ENCODE measurements around the gene EP400.
A peak's percentile ranks its signal among the peaks of the same experiment; 100 is the strongest.
"Not testable (repeated sequence)": the region's sequence is repeated elsewhere in the genome, so short reads cannot be mapped to it uniquely, and the experiment has no call there.

EP400 gene

GRCh38 chr12:132071830-132072384, 122.2 kb downstream of the EP400 start:
- Histone ChIP-seq H3K4me1 (ENCODE audit: control insufficient read depth, insufficient read depth, low read length) (no peaks in the 10 kb centered on the region), H3K36me3 (ENCODE audit: control insufficient read depth in 2 of 2, insufficient read depth in 2 of 2, low read length in 2 of 2) (peaks cover 38 to 58% of the 10 kb centered on the region in 2 donors)

GRCh38 chr12:132074216-132074615, 124.5 kb downstream of the EP400 start:
- Histone ChIP-seq H3K9me3 (ENCODE audit: control insufficient read depth in 2 of 2, low read length in 2 of 2) (no peaks in the 10 kb centered on the region), H3K4me1 (ENCODE audit: control insufficient read depth, insufficient read depth, low read length) (peaks cover 20% of the 10 kb centered on the region), H3K36me3 (ENCODE audit: control insufficient read depth in 2 of 2, insufficient read depth in 2 of 2, low read length in 2 of 2) (peaks cover 28 to 49% of the 10 kb centered on the region in 2 donors), H3K4me3 (ENCODE audit: low read length in 2 of 2) (no peak overlapping the region), H3K9ac (ENCODE audit: low read length in 2 of 2) (no peak overlapping the region), H3K27ac (ENCODE audit: low read length) (no peak overlapping the region), H3K27me3 (ENCODE audit: control insufficient read depth in 1 of 2, insufficient read depth in 2 of 2, low read length in 2 of 2) (no peaks in the 10 kb centered on the region)

More at GRCh38 chr12:132071830-132072384, 122.2 kb downstream of the EP400 start:
- H3K4me3 ChIP-seq (ENCODE audit: low read length in 2 of 2) = no peak overlapping the region
- no peak overlapping the region for H3K9ac ChIP-seq (ENCODE audit: low read length in 2 of 2)
- H3K27ac ChIP-seq (ENCODE audit: low read length) = no peak overlapping the region
- H3K27me3 ChIP-seq (ENCODE audit: control insufficient read depth in 1 of 2, insufficient read depth in 2 of 2, low read length in 2 of 2) = no peaks in the 10 kb centered on the region
- no peaks in the 10 kb centered on the region for H3K9me3 ChIP-seq (ENCODE audit: control insufficient read depth in 2 of 2, low read length in 2 of 2)

DNA sequence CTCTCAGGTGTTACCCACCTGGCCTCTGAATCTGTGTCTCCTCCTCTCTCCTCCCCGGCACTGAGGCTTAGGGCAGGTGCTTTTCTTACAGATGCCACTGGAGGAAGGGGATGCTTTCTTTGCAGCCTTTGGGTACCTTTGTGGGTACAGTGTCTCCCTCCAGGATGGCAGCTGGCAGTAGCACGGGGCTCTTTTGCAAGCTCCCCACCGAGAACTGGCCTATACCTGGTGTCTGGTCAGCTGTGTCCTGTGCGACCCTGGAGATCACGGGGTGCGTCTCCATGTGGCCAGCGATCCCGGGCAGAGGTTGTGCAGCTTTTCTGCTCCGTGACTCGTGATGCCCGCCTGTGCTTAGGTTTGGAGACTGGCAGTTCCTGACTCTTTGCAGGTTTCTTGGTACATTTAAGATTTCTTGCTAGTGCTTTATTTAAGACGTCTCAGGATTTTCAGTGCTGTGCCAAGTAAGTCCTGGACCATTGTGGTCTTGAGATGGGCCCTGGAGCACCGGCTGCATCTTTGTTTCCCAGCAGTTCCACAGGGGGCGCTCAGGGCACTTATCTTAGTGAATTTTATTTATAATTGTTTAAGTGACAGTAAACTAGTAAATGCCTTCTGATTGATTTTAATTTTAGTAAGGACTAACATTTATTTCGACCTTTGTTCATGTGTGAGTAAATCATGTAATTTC, 125.4 kb downstream of the EP400 start:
- Histone ChIP-seq H3K9me3 (ENCODE audit: control insufficient read depth in 2 of 2, low read length in 2 of 2) (no peaks in the 10 kb centered on the region), H3K9ac (ENCODE audit: low read length in 2 of 2) (no peak overlapping the region), H3K27me3 (ENCODE audit: control insufficient read depth in 1 of 2, insufficient read depth in 2 of 2, low read length in 2 of 2) (no peaks in the 10 kb centered on the region), H3K36me3 (ENCODE audit: control insufficient read depth in 2 of 2, insufficient read depth in 2 of 2, low read length in 2 of 2) (peaks cover 28 to 41% of the 10 kb centered on the region in 2 donors), H3K27ac (ENCODE audit: low read length) (no peak overlapping the region), H3K4me3 (ENCODE audit: low read length in 2 of 2) (no peak overlapping the region), H3K4me1 (ENCODE audit: control insufficient read depth, insufficient read depth, low read length) (peaks cover 27% of the 10 kb centered on the region)

DNA sequence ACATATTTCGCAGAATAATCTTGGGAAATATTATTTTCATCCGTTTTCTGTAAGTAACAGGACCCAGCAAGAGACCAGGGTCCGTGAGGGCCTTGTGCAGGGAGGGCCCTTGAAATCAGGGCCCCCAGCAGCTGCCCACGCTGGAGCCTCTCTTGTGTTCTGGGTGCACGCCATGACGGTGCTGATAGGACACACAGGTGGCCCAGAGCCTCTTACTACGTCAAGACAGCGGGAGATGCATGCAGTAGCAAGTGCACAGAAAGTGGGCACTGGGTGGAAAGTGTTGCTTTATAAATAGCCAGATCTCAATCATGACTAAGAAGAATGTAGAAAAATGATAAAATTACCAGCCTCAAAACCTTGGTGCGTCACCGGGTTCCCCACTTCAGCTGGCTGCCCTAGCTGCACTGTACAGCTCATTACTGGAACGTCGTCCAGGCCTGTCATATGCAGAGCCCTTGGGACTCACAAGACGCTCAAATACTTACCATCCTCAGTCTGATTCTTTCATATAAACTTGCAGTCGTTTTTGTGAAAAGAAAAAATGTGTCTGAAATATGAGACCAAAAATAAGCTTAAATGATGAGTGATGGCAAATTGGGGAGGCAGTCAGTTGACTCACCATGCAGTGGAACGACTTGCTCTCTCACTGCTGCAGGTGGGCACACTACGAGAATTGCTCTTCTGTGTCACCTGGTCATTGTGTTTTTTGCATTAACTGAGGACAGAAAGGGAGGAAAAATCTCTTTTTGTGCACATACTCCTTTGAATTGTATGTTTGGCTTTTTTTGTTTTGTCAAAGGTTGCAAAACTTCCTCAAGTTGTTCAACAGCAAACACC, 126.2 kb downstream of the EP400 start:
- peaks cover 30% of the 10 kb centered on the region for H3K4me1 ChIP-seq (ENCODE audit: control insufficient read depth, insufficient read depth, low read length)
- H3K9me3 ChIP-seq (ENCODE audit: control insufficient read depth in 2 of 2, low read length in 2 of 2) = no peaks in the 10 kb centered on the region
- H3K4me3 ChIP-seq (ENCODE audit: low read length in 2 of 2) = no peak overlapping the region
- peaks cover 24 to 38% of the 10 kb centered on the region in 2 donors for H3K36me3 ChIP-seq (ENCODE audit: control insufficient read depth in 2 of 2, insufficient read depth in 2 of 2, low read length in 2 of 2)
- H3K27ac ChIP-seq (ENCODE audit: low read length) = no peak overlapping the region
- no peak overlapping the region for H3K9ac ChIP-seq (ENCODE audit: low read length in 2 of 2)
- no peaks in the 10 kb centered on the region for H3K27me3 ChIP-seq (ENCODE audit: control insufficient read depth in 1 of 2, insufficient read depth in 2 of 2, low read length in 2 of 2)

DNA sequence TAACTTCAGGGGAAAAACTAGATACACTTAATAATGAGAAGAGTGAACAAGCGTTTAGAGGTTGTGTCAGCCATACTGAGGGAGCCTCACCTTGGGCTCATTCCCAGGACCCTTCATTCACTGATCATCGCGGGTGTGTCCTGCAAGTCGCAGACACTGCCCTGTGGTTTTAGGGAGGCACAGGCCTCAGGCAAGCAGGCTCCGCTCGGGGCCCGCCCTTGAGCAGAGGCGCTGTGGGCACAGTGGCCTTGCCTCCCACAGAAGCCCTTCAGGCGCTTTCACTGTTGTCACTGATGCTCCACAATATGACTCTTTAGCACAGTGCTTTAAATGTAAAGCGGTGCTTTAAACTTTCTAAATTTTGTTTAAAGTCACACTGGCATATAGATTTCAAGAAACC, 127.0 kb downstream of the EP400 start:
- Histone ChIP-seq H3K27me3 (ENCODE audit: control insufficient read depth in 1 of 2, insufficient read depth in 2 of 2, low read length in 2 of 2) (no peaks in the 10 kb centered on the region), H3K27ac (ENCODE audit: low read length) (no peak overlapping the region), H3K4me3 (ENCODE audit: low read length in 2 of 2) (no peak overlapping the region), H3K9me3 (ENCODE audit: control insufficient read depth in 2 of 2, low read length in 2 of 2) (no peaks in the 10 kb centered on the region), H3K9ac (ENCODE audit: low read length in 2 of 2) (no peak overlapping the region), H3K36me3 (ENCODE audit: control insufficient read depth in 2 of 2, insufficient read depth in 2 of 2, low read length in 2 of 2) (peaks cover 20 to 34% of the 10 kb centered on the region in 2 donors), H3K4me1 (ENCODE audit: control insufficient read depth, insufficient read depth, low read length) (peaks cover 30% of the 10 kb centered on the region)

DNA sequence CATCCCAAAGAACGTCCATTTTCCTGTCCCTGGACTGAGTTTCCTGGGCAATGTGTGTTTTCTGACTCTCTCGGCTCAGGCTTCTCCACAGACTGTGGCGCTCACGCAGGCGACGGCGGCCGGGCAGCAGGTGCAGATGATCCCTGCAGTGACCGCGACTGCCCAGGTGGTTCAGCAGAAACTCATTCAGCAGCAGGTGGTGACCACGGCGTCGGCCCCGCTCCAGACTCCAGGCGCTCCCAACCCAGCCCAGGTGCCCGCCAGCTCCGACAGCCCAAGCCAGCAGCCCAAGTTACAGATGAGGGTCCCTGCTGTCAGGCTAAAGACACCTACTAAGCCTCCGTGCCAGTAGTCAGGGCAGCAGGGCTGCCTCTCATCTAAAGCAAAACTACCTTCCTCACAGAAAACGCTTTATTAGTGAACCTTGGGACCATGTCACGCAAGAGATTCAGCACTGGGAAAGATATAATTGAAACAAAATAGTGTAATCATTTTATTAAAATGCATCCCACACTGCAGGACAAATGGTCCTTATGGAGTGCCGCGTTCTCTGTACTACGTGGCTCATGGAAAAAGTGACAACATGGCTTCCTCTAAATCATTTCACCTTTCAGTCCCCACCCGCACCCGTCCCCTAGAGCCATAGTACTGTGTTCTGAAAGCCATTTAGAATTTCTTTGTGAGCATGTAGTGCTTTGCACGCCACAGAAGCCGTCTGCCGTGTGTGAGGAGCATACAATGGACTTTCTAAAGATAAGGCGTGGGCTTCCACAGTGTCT, 127.8 kb downstream of the EP400 start:
- Histone ChIP-seq H3K27ac (ENCODE audit: low read length) (peak overlapping the region; percentile 85), H3K9me3 (ENCODE audit: control insufficient read depth in 2 of 2, low read length in 2 of 2) (no peaks in the 10 kb centered on the region), H3K4me3 (ENCODE audit: low read length in 2 of 2) (no peak overlapping the region), H3K36me3 (ENCODE audit: control insufficient read depth in 2 of 2, insufficient read depth in 2 of 2, low read length in 2 of 2) (peaks cover 17 to 31% of the 10 kb centered on the region in 2 donors), H3K27me3 (ENCODE audit: control insufficient read depth in 1 of 2, insufficient read depth in 2 of 2, low read length in 2 of 2) (no peaks in the 10 kb centered on the region), H3K4me1 (ENCODE audit: control insufficient read depth, insufficient read depth, low read length) (peaks cover 30% of the 10 kb centered on the region), H3K9ac (ENCODE audit: low read length in 2 of 2) (no peak overlapping the region)

DNA sequence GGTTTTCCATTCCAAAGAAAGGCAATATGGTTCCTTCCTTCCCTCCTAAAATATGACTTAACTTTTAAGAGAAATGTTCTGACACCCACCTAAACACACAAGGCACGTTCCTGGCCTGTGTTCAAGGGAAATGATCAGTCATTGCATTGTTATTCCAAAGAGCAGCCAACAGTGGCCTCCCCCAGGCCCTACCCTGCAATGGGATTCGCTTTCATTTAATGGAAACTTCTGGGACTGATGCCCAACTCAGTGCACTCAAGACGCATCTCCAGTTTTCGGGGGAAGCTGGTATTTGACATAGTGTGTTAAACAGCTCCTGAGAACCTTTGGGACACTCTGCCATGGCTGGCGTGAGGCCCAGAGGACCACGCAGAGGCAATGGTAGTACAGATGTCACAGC, 128.4 kb downstream of the EP400 start:
- H3K4me3 ChIP-seq (ENCODE audit: low read length in 2 of 2) = peak overlapping the region; percentile 8 to 17
- no peak overlapping the region for H3K9ac ChIP-seq (ENCODE audit: low read length in 2 of 2)
- no peaks in the 10 kb centered on the region for H3K27me3 ChIP-seq (ENCODE audit: control insufficient read depth in 1 of 2, insufficient read depth in 2 of 2, low read length in 2 of 2)
- peaks cover 30% of the 10 kb centered on the region for H3K4me1 ChIP-seq (ENCODE audit: control insufficient read depth, insufficient read depth, low read length)
- H3K36me3 ChIP-seq (ENCODE audit: control insufficient read depth in 2 of 2, insufficient read depth in 2 of 2, low read length in 2 of 2) = peaks cover 17 to 29% of the 10 kb centered on the region in 2 donors
- H3K27ac ChIP-seq (ENCODE audit: low read length) = peak overlapping the region; percentile 85
- H3K9me3 ChIP-seq (ENCODE audit: control insufficient read depth in 2 of 2, low read length in 2 of 2) = no peaks in the 10 kb centered on the region

DNA sequence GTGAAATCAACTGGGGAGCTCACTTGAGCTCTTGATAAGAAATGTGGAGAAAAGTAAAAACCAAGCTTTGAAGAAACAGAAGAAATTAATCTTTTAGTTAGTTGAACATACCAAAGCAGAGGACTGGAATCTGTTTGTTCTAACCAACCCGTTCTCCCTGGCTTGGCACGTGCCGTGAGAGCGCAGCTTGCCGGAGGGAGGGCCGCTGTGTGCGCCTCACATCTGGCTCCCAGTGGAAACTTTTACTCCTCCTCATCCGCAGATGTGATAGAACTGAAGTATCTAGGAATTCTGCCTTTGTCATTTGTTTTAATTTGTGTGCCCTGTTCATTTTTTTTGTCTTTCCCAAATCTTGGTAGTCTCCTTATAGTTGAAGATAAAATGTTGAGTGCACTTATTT, 129.5 kb downstream of the EP400 start:
- no peaks in the 10 kb centered on the region for H3K27me3 ChIP-seq (ENCODE audit: control insufficient read depth in 1 of 2, insufficient read depth in 2 of 2, low read length in 2 of 2)
- no peak overlapping the region for H3K9ac ChIP-seq (ENCODE audit: low read length in 2 of 2)
- H3K4me1 ChIP-seq (ENCODE audit: control insufficient read depth, insufficient read depth, low read length) = peaks cover 34% of the 10 kb centered on the region
- H3K36me3 ChIP-seq (ENCODE audit: control insufficient read depth in 2 of 2, insufficient read depth in 2 of 2, low read length in 2 of 2) = peaks cover 17 to 29% of the 10 kb centered on the region in 2 donors
- H3K27ac ChIP-seq (ENCODE audit: low read length) = peak overlapping the region; percentile 85
- H3K4me3 ChIP-seq (ENCODE audit: low read length in 2 of 2) = no peak overlapping the region
- H3K9me3 ChIP-seq (ENCODE audit: control insufficient read depth in 2 of 2, low read length in 2 of 2) = no peaks in the 10 kb centered on the region

- Histone ChIP-seq H3K27ac (ENCODE audit: low read length) (peak overlapping the region; percentile 85), H3K9me3 (ENCODE audit: control insufficient read depth in 2 of 2, low read length in 2 of 2) (no peaks in the 10 kb centered on the region), H3K36me3 (ENCODE audit: control insufficient read depth in 2 of 2, insufficient read depth in 2 of 2, low read length in 2 of 2) (peaks cover 17 to 28% of the 10 kb centered on the region in 2 donors)
These were observed 130.0 kb downstream of the EP400 start for GRCh38 chr12:132079695-132080094.

DNA sequence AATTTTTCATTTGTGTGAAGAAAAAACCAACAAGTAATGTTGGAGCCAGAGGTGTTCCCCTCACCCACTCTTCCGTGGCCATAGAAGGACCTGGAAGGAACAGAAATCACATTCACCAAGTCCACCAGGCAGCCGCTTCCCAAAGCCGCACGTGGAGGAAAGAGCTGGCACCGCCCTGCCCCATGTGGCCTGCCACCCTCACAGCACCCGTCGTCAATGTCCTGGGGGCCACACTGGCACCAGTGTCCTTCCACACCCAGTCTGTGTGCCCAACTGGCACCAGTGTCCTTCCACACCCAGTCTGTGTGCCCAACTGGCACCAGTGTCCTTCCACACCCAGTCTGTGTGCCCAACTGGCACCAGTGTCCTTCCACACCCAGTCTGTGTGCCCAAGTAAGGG, 130.8 kb downstream of the EP400 start:
- H3K9me3 ChIP-seq (ENCODE audit: control insufficient read depth in 2 of 2, low read length in 2 of 2); H3K27me3 ChIP-seq (ENCODE audit: control insufficient read depth in 1 of 2, insufficient read depth in 2 of 2, low read length in 2 of 2); H3K4me3 ChIP-seq (ENCODE audit: low read length in 2 of 2); H3K9ac ChIP-seq (ENCODE audit: low read length in 2 of 2): not testable (repeated sequence)
- Histone ChIP-seq H3K27ac (ENCODE audit: low read length) (peak overlapping the region; percentile 85), H3K4me1 (ENCODE audit: control insufficient read depth, insufficient read depth, low read length) (peaks cover 43% of the 10 kb centered on the region), H3K36me3 (ENCODE audit: control insufficient read depth in 2 of 2, insufficient read depth in 2 of 2, low read length in 2 of 2) (peaks cover 13 to 21% of the 10 kb centered on the region in 2 donors)

More at GRCh38 chr12:132079695-132080094, 130.0 kb downstream of the EP400 start:
- Histone ChIP-seq H3K4me3 (ENCODE audit: low read length in 2 of 2) (no peak overlapping the region), H3K4me1 (ENCODE audit: control insufficient read depth, insufficient read depth, low read length) (peaks cover 35% of the 10 kb centered on the region), H3K9ac (ENCODE audit: low read length in 2 of 2) (peak overlapping the region in 1 of 2 donors; percentile 37), H3K27me3 (ENCODE audit: control insufficient read depth in 1 of 2, insufficient read depth in 2 of 2, low read length in 2 of 2) (no peaks in the 10 kb centered on the region)

Measured in stomach smooth muscle (tissue), 2 donors.